Neural cell (in vitro differentiated cells): Measurements from ENCODE around the gene RAB6A. TPM values are rescaled to one million over a fixed set of nuclear protein-coding genes. Genes with fewer than 3 reads are reported as not detected.

Experiments used
- H2AFZ ChIP-seq: fragments of 200-600, 300-800 bp; sonication (generic), shearing (Covaris generic); 2 replicates; pipeline ENCODE4 v1.6.0; 2014; ENCODE audit warnings: low read depth, mild to moderate bottlenecking, antibody characterized with exemption, low read length, moderate library complexity
- H3F3A ChIP-seq: fragments of 200-600 bp; shearing (Covaris generic); 2 replicates; pipeline ENCODE4 v1.6.1; 2016; ENCODE audit warnings: mild to moderate bottlenecking, moderate library complexity, mixed read lengths, antibody characterized with exemption, low read length; ENCODE audit not compliant: insufficient read depth, poor library complexity, severe bottlenecking
- H3K27ac ChIP-seq: fragments of 200-600, 300-800 bp; sonication (generic), shearing (Covaris generic); 2 replicates; pipeline ENCODE4 v1.5.1; 2014; ENCODE audit warnings: mild to moderate bottlenecking, low read length, moderate library complexity
- H3K27me3 ChIP-seq: fragments of 300-800, 200-600 bp; sonication (generic), shearing (Covaris generic); 2 replicates; pipeline ENCODE4 v1.6.0; 2014; ENCODE audit warnings: mild to moderate bottlenecking, low read depth, low read length, moderate library complexity; ENCODE audit not compliant: insufficient read depth
- H3K36me3 ChIP-seq: fragments of 300-800, 200-600 bp; sonication (generic), shearing (Covaris generic); 2 replicates; pipeline ENCODE4 v1.5.1; 2014; ENCODE audit warnings: mild to moderate bottlenecking, antibody characterized with exemption, low read length, moderate library complexity; ENCODE audit not compliant: insufficient read depth
- H3K4me2 ChIP-seq: fragments of 300-800, 200-600 bp; sonication (generic), shearing (Covaris generic); 2 replicates; pipeline ENCODE4 v1.6.0; 2014; ENCODE audit warnings: mild to moderate bottlenecking, low read length
- H3K4me3 ChIP-seq: fragments of 300-800, 200-600 bp; sonication (generic), shearing (Covaris generic); 2 replicates; pipeline ENCODE4 v1.5.1; 2014; ENCODE audit warnings: mild to moderate bottlenecking, low read length, moderate library complexity
- H3K79me2 ChIP-seq: fragments of 200-600 bp; shearing (Covaris generic); replicated peaks from 2 replicates; pipeline ENCODE4 v1.6.0; 2014; ENCODE audit warnings: mild to moderate bottlenecking, low read length, moderate library complexity; ENCODE audit not compliant: insufficient read depth
- H3K9ac ChIP-seq: fragments of 300-800, 200-600 bp; sonication (generic), shearing (Covaris generic); 2 replicates; pipeline ENCODE4 v1.6.1; 2016; ENCODE audit warnings: mild to moderate bottlenecking, low read length, mixed read lengths
- H3K9me2 ChIP-seq: fragments of 200-600 bp; shearing (Covaris generic); 2 replicates; pipeline ENCODE4 v1.6.1; 2016; ENCODE audit warnings: mild to moderate bottlenecking, low read length, mixed read lengths; ENCODE audit not compliant: insufficient read depth
- H3K9me3 ChIP-seq: fragments of 200-600, 300-800 bp; sonication (generic), shearing (Covaris generic); 2 replicates; pipeline ENCODE4 v1.6.1; 2016; ENCODE audit warnings: mild to moderate bottlenecking, mixed run types, low read length, moderate library complexity, mixed read lengths
- H4K20me1 ChIP-seq: fragments of 200-600 bp; shearing (Covaris generic); 2 replicates; pipeline ENCODE4 v1.6.1; 2016; ENCODE audit warnings: mild to moderate bottlenecking, mixed run types; ENCODE audit not compliant: insufficient read depth
- CTCF ChIP-seq: fragments of 450-650 bp; IDR thresholded peaks from 2 replicates; pipeline ENCODE4 v1.5.1; 2014; ENCODE audit warnings: antibody characterized with exemption, mild to moderate bottlenecking, moderate library complexity; ENCODE audit not compliant: poor library complexity, severe bottlenecking
- EP300 ChIP-seq: fragments of 450-650 bp; conservative IDR thresholded peaks from 2 replicates; pipeline ENCODE4 v1.6.1; 2014; ENCODE audit warnings: antibody characterized with exemption, mild to moderate bottlenecking, moderate library complexity; ENCODE audit not compliant: poor library complexity, severe bottlenecking
- EZH2 ChIP-seq: fragments of 200-600, 300-800 bp; shearing (Covaris generic), sonication (generic); IDR thresholded peaks from 2 replicates; pipeline ENCODE4 v1.6.1; 2014; ENCODE audit warnings: antibody characterized with exemption, low read length, borderline replicate concordance, mild to moderate bottlenecking; ENCODE audit not compliant: insufficient read depth, poor library complexity, severe bottlenecking
- POLR2AphosphoS5 ChIP-seq: IDR thresholded peaks from 2 replicates; pipeline ENCODE4 v1.6.1; 2012
- RAD21 ChIP-seq: fragments of 450-650 bp; conservative IDR thresholded peaks from 2 replicates; pipeline ENCODE4 v1.6.1; 2014; ENCODE audit warnings: antibody characterized with exemption, mild to moderate bottlenecking, moderate library complexity
- REST ChIP-seq: IDR thresholded peaks from 2 replicates; pipeline ENCODE4 v1.6.1; 2012; ENCODE audit warnings: borderline replicate concordance
- SMC3 ChIP-seq: fragments of 450-650 bp; conservative IDR thresholded peaks from 2 replicates; pipeline ENCODE4 v1.6.1; 2014; ENCODE audit warnings: antibody characterized with exemption, mild to moderate bottlenecking, moderate library complexity; ENCODE audit not compliant: poor library complexity
- TAF1 ChIP-seq: IDR thresholded peaks from 2 replicates; pipeline ENCODE4 v1.6.1; 2012; ENCODE audit warnings: low read depth
- polyA plus RNA-seq: library from polyadenylated mRNA; depleted of rRNA; stranded (reverse); fragments of >200 nt; gene quantifications from 2 replicates; pipeline ENCODE4 v1.2.3, GENCODE V29; 2014

RAB6A gene
- polyA plus RNA-seq, 1 donor from 2014 or later: 155 TPM

- H3F3A ChIP-seq: no peaks in the 10 kb centered on the region
- H3K36me3 ChIP-seq: peaks cover 4% of the 10 kb centered on the region
- H3K9me3 ChIP-seq: no peaks in the 10 kb centered on the region
- H3K4me3 ChIP-seq: no peak overlapping the region
- no peak overlapping the region for H3K9ac ChIP-seq
- TF ChIP-seq EP300: no peak
- no peak for TF ChIP-seq EZH2
- no peak for TF ChIP-seq SMC3
- TF ChIP-seq RAD21: no peak
- TF ChIP-seq TAF1: no peak
- TF ChIP-seq CTCF: no peak
- no peak for TF ChIP-seq POLR2AphosphoS5
- TF ChIP-seq REST: no peak
- H3K27ac ChIP-seq: no peak overlapping the region
- peaks cover 4% of the 10 kb centered on the region for H3K79me2 ChIP-seq
- H3K27me3 ChIP-seq: no peaks in the 10 kb centered on the region
- no peak overlapping the region for H2AFZ ChIP-seq
- no peak overlapping the region for H3K4me2 ChIP-seq
- H3K9me2 ChIP-seq: no peaks in the 10 kb centered on the region
- H4K20me1 ChIP-seq: no peaks in the 10 kb centered on the region
Measured at GRCh38 chr11:73717136-73717535, 43.7 kb downstream of the RAB6A start.

- Histone ChIP-seq H3K9me3 (no peaks in the 10 kb centered on the region), H2AFZ (no peak overlapping the region), H3K4me2 (no peak overlapping the region), H3K4me3 (no peak overlapping the region), H3K27ac (no peak overlapping the region), H3K9me2 (no peaks in the 10 kb centered on the region), H3K79me2 (peaks cover 4% of the 10 kb centered on the region), H3F3A (no peaks in the 10 kb centered on the region), H3K27me3 (no peaks in the 10 kb centered on the region), H3K36me3 (peaks cover 4% of the 10 kb centered on the region), H4K20me1 (no peaks in the 10 kb centered on the region), H3K9ac (no peak overlapping the region)
- TF ChIP-seq REST (no peak), EP300 (no peak)
Measured at GRCh38 chr11:73716153-73717056, 44.5 kb downstream of the RAB6A start.
